HepG2 (cell line): ENCODE results near the gene TMEM187. TPM values are rescaled to one million over a fixed set of nuclear protein-coding genes. Genes with fewer than 3 reads are reported as not detected.

Experiments used
- CHD2 ChIP-seq: IDR thresholded peaks from 2 replicates; pipeline ENCODE4 v1.6.1; 2011; ENCODE audit warnings: low read depth, low read length, improper control_type of control experiment
- E2F5 ChIP-seq: sonication (generic); formaldehyde crosslinking; conservative IDR thresholded peaks from 2 replicates; pipeline ENCODE4 v1.4.0; 2020; ENCODE audit warnings: missing genetic modification reagents
- HCFC1 ChIP-seq: fragments of 150-350 bp; IDR thresholded peaks from 2 replicates; pipeline ENCODE4 v1.6.1; 2014; ENCODE audit warnings: low read depth, low read length
- HES4 ChIP-seq: sonication (generic); formaldehyde crosslinking; IDR thresholded peaks from 2 replicates; pipeline ENCODE4 v1.9.0; 2021; ENCODE audit warnings: mild to moderate bottlenecking, missing genetic modification reagents, borderline replicate concordance
- HMGXB3 ChIP-seq: sonication (generic); formaldehyde crosslinking; IDR thresholded peaks from 2 replicates; pipeline ENCODE4 v1.4.0; 2020; ENCODE audit warnings: missing genetic modification reagents, borderline replicate concordance
- KDM1A ChIP-seq: IDR thresholded peaks from 2 replicates; pipeline ENCODE4 v1.6.1; 2016; ENCODE audit warnings: missing compliant biosample characterization
- MEIS2 ChIP-seq: sonication (generic); formaldehyde crosslinking; IDR thresholded peaks from 2 replicates; pipeline ENCODE4 v1.9.0; 2021; ENCODE audit warnings: mild to moderate bottlenecking, missing genetic modification reagents
- NFKBIZ ChIP-seq: IDR thresholded peaks from 2 replicates; pipeline ENCODE4 v1.6.1; 2018; ENCODE audit warnings: missing genetic modification reagents, missing compliant biosample characterization
- PHF21A ChIP-seq: sonication (generic); formaldehyde crosslinking; IDR thresholded peaks from 2 replicates; pipeline ENCODE4 v1.5.0; 2020; ENCODE audit warnings: mild to moderate bottlenecking, missing genetic modification reagents
- SALL1 ChIP-seq: sonication (generic); formaldehyde crosslinking; IDR thresholded peaks from 2 replicates; pipeline ENCODE4 v1.8.0; 2022; ENCODE audit warnings: mild to moderate bottlenecking, missing genetic modification reagents
- SPEN ChIP-seq: sonication (generic); formaldehyde crosslinking; IDR thresholded peaks from 2 replicates; pipeline ENCODE4 v1.5.1; 2020; ENCODE audit warnings: low read depth, mild to moderate bottlenecking, missing genetic modification reagents
- TARDBP ChIP-seq: sonication (generic); formaldehyde crosslinking; IDR thresholded peaks from 2 replicates; pipeline ENCODE4 v1.8.0; 2022; ENCODE audit warnings: mild to moderate bottlenecking, missing genetic modification reagents
- ZHX2 ChIP-seq, 2 experiments: sonication (generic) in 1 of 2; formaldehyde crosslinking in 1 of 2; IDR thresholded peaks; 2 replicates each; pipeline versions ENCODE4 v1.6.1 to v1.9.0; 2014 to 2022; ENCODE audit warnings: antibody characterized with exemption in 1 of 2, borderline replicate concordance in 1 of 2, inconsistent platforms in 1 of 2, low read depth in 1 of 2, missing genetic modification reagents in 1 of 2
- ZNF10 ChIP-seq: sonication (generic); formaldehyde crosslinking; IDR thresholded peaks from 2 replicates; pipeline ENCODE4 v1.4.0; 2020; ENCODE audit warnings: mild to moderate bottlenecking, low read depth, missing genetic modification reagents, borderline replicate concordance
- ZNF597 ChIP-seq: sonication (generic); formaldehyde crosslinking; IDR thresholded peaks from 2 replicates; pipeline ENCODE4 v1.5.0; 2020; ENCODE audit warnings: missing genetic modification reagents
- ZNF616 ChIP-seq: sonication (generic); formaldehyde crosslinking; IDR thresholded peaks from 2 replicates; pipeline ENCODE4 v1.5.0; 2020; ENCODE audit warnings: low read depth, mild to moderate bottlenecking, missing genetic modification reagents
- ZSCAN12 ChIP-seq: sonication (generic); formaldehyde crosslinking; IDR thresholded peaks from 2 replicates; pipeline ENCODE4 v1.9.0; 2021; ENCODE audit warnings: mild to moderate bottlenecking, missing genetic modification reagents
- polyA plus RNA-seq, 8 experiments: library from polyadenylated mRNA; depleted of rRNA in 3 of 8; stranded (reverse) in 7 of 8; unstranded in 1 of 8; fragments of >200 nt; fragmentation: Illumina TruSeq in 4 of 8; extraction: Trizol in 4 of 8; gene quantifications; 2 replicates each; pipeline versions ENCODE4 v1.2.1 to v1.2.3, GENCODE V29; 2011 to 2016; ENCODE audit warnings: low read depth in 4 of 8, missing spikeins in 1 of 8, mixed read lengths in 1 of 8; ENCODE audit not compliant: insufficient read depth in 1 of 8
- total RNA-seq, 5 experiments: library from RNA; depleted of rRNA; stranded (reverse); fragments of >200 nt; fragmentation: Illumina TruSeq; extraction: Trizol; gene quantifications; 2 replicates each; pipeline ENCODE4 v1.2.3, GENCODE V29; 2016; ENCODE audit warnings: low read depth in 1 of 5

The TMEM187 gene
- total and polyA plus RNA-seq, 2 of the 13 experiments (the other 11 are each of a cell fraction or from before 2014, with no cell fraction given): 2.2 to 6.2 TPM

GRCh38 chrX:153927922-153928760, 44.4 kb upstream of the TMEM187 start (continued):
- TF ChIP-seq E2F5 (CRISPR knock-in tag) (no peak), SALL1 (CRISPR knock-in tag) (peak; percentile 43; the same call in 1 of the 2 replicates), TARDBP (no peak), HMGXB3 (CRISPR knock-in tag) (no peak), CHD2 (no peak), ZNF10 (CRISPR knock-in tag) (no peak), ZNF597 (CRISPR knock-in tag) (no peak), NFKBIZ (CRISPR knock-in tag) (no peak), HES4 (CRISPR knock-in tag) (no peak), PHF21A (CRISPR knock-in tag) (peak; percentile 83), KDM1A (CRISPR knock-in tag) (no peak), HCFC1 (no peak), ZHX2 (IDR thresholded peaks at IDR 0.05; ENCODE audit: low read depth) (no peak), ZHX2 (CRISPR knock-in tag; IDR thresholded peaks at IDR 0.05; ENCODE audit: borderline replicate concordance) (no peak), ZSCAN12 (CRISPR knock-in tag) (no peak), ZNF616 (CRISPR knock-in tag) (no peak), MEIS2 (CRISPR knock-in tag) (peak; percentile 59; the same call in 1 of the 2 replicates), SPEN (CRISPR knock-in tag) (peak; percentile 85)
